Mesangial cell (primary cell): ENCODE data around the gene ZFP30. TPM values are rescaled to one million over a fixed set of nuclear protein-coding genes. Genes with fewer than 3 reads are reported as not detected.

Source experiments
- total RNA-seq: library from RNA; depleted of rRNA; stranded (reverse); fragments of >200 nt; gene quantifications from 2 replicates; pipeline ENCODE4 v1.2.3, GENCODE V29; 2015

ZFP30 gene
- total RNA-seq = 3.9 and 10.4 TPM in 2 replicates

GRCh38 chr19:37655301-37655688, at the start of gene ZFP30:
Gene ZFP30 (minus strand): TSS chr19:37655465. CDS start chr19:37647822, 7,643 bp downstream.

GRCh38 chr19:37594304-37594981, 60.8 kb downstream of the ZFP30 start, which contains the start of the genes ZNF540 and ZNF571:
Gene ZNF540 (plus strand): TSS chr19:37594876. CDS start chr19:37598448, 3,572 bp downstream.
Gene ZNF571 (minus strand): TSS chr19:37594792. CDS start chr19:37586676, 8,116 bp downstream.

Other genes with a start within 250 kb of the ZFP30 start
- 4.7 and 7.6 TPM in 2 replicates for gene ZNF569, start 188.0 kb downstream of the ZFP30 start, total RNA-seq
- gene ZNF570, start 186.1 kb downstream of the ZFP30 start, total RNA-seq = 1.3 and 6.0 TPM in 2 replicates
- 1.1 and 3.3 TPM in 2 replicates for gene ZNF793, start 148.5 kb downstream of the ZFP30 start, total RNA-seq
- gene ZNF571, start 60.7 kb downstream of the ZFP30 start, total RNA-seq = 0.65 and 1.9 TPM in 2 replicates
- 0.16 and 0.76 TPM in 2 replicates for gene ZNF540, start 60.6 kb downstream of the ZFP30 start, total RNA-seq
- gene ZNF607, start 64.3 kb upstream of the ZFP30 start, total RNA-seq = 1.1 and 3.0 TPM in 2 replicates
- 1.1 and 3.2 TPM in 2 replicates for gene ZNF573, start 124.1 kb upstream of the ZFP30 start, total RNA-seq